OCI-LY3 (cell line): Measurements from ENCODE around the gene EMSY.

Experiments
- H2AFZ ChIP-seq: fragments of 200-600, 300-600 bp; shearing (Covaris generic); 2 replicates; pipeline ENCODE4 v1.6.0; 2014; ENCODE audit warnings: antibody characterized with exemption, low read depth, low read length
- H3K27ac ChIP-seq: fragments of 200-600, 300-600 bp; sonication (generic); 2 replicates; pipeline ENCODE4 v1.5.1; 2014; ENCODE audit warnings: mild to moderate bottlenecking, low read length, moderate library complexity, mixed read lengths
- H3K27me3 ChIP-seq: fragments of 200-600, 300-600 bp; sonication (generic); 2 replicates; pipeline ENCODE4 v1.6.1; 2014; ENCODE audit warnings: low read depth, low read length, mixed read lengths
- H3K36me3 ChIP-seq: fragments of 200-600, 300-600 bp; sonication (generic); replicated peaks from 2 replicates; pipeline ENCODE3; 2014; ENCODE audit warnings: low read depth, low read length, mixed read lengths
- H3K4me1 ChIP-seq: fragments of 300-600, 200-600 bp; sonication (generic); 2 replicates; pipeline ENCODE4 v1.6.1; 2014; ENCODE audit warnings: low read length, mixed read lengths
- H3K4me2 ChIP-seq: fragments of 200-600, 300-600 bp; sonication (generic); 2 replicates; pipeline ENCODE4 v1.6.1; 2014; ENCODE audit warnings: low read length, mixed read lengths
- H3K4me3 ChIP-seq: fragments of 300-600, 200-600 bp; sonication (generic); 2 replicates; pipeline ENCODE4 v1.5.1; 2014; ENCODE audit warnings: antibody characterized with exemption, mild to moderate bottlenecking, low read length, moderate library complexity
- H3K79me2 ChIP-seq: fragments of 300-600, 200-600 bp; shearing (Covaris generic); 2 replicates; pipeline ENCODE4 v1.6.1; 2014; ENCODE audit warnings: mild to moderate bottlenecking, low read length, mixed read lengths
- H3K9ac ChIP-seq: fragments of 300-600, 200-600 bp; shearing (Covaris generic); 2 replicates; pipeline ENCODE4 v1.6.0; 2014; ENCODE audit warnings: mild to moderate bottlenecking, low read length, moderate library complexity
- H3K9me3 ChIP-seq: fragments of 200-600, 300-600 bp; shearing (Covaris generic); 2 replicates; pipeline ENCODE4 v1.6.1; 2014; ENCODE audit warnings: low read length, mixed read lengths; ENCODE audit not compliant: insufficient read depth
- H4K20me1 ChIP-seq: fragments of 200-600, 300-600 bp; sonication (generic); 2 replicates; pipeline ENCODE4 v1.6.1; 2016; ENCODE audit warnings: low read length, mixed read lengths; ENCODE audit not compliant: insufficient read depth
- EZH2phosphoT487 ChIP-seq: fragments of 200-600 bp; shearing (Covaris generic); IDR thresholded peaks from 2 replicates; pipeline ENCODE4 v1.6.1; 2018; ENCODE audit warnings: antibody characterized with exemption, mixed run types, low read depth
- TF ChIP-seq, protein P1 (sequence below): fragments of 200-600, 300-600 bp; sonication (generic); IDR thresholded peaks from 2 replicates; pipeline ENCODE4 v1.5.1; 2014; ENCODE audit warnings: antibody characterized with exemption, low read length, low read depth

The EMSY gene

DNA sequence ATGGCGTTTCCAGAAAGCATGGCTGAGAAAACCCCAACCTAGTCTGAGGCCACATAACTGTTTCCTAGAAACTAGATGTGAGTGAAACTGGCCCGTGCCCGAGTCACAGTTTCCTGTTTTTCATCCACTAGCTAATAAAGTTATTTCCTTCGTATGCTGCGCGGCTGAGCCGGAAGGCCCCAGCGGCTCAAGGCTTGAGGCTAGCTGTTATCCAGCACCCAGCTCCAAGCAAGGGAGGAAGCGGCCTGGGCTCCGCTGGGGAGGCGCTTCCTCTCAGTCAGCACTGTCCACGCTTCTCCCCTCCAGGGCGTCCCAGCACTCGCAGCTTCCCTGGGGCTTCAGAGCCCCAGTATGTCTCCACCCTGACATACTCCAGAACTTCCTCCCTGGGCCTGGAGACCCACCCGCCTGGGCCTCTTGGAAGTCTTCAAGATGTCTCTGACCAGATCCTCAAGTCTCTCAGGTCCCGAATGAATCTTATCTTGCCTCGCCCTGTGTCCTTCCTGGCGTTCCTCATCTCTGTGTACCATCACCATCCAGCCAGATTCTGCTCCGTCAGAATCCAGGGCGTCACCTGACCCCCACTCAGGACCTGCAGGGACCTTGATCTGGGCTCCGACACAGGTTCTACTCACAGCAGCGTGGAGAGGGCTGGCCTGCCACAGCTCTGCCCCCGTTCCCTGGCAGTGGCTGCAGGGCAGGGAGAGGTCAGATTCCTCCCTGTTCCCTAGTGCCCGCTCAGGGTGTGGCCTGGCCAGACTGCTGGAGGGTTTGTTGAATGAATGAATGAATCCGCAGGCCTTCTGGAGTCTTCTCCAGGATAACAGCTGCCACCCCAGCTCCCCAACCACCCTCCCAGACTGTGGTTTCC, 143.9 kb downstream of the EMSY start:
- H3K4me1 ChIP-seq, result peaks cover 8% of the 10 kb centered on the region
- no peaks in the 10 kb centered on the region for H3K9me3 ChIP-seq
- H3K27me3 ChIP-seq, result peaks cover 7% of the 10 kb centered on the region; the same call in 1 of the 2 replicates
- no peak overlapping the region for H3K9ac ChIP-seq
- H3K27ac ChIP-seq, result no peak overlapping the region
- no peak overlapping the region for H3K4me3 ChIP-seq
- no peaks in the 10 kb centered on the region for H4K20me1 ChIP-seq
- no peaks in the 10 kb centered on the region for H3K36me3 ChIP-seq
- H2AFZ ChIP-seq, result peak overlapping the region; percentile 62; the same call in 1 of the 2 replicates
- 0 out of 2 replicates have a peak overlapping the region, but pooled peaks have one; percentile 4 for H3K4me2 ChIP-seq
- TF ChIP-seq, protein P1, sequence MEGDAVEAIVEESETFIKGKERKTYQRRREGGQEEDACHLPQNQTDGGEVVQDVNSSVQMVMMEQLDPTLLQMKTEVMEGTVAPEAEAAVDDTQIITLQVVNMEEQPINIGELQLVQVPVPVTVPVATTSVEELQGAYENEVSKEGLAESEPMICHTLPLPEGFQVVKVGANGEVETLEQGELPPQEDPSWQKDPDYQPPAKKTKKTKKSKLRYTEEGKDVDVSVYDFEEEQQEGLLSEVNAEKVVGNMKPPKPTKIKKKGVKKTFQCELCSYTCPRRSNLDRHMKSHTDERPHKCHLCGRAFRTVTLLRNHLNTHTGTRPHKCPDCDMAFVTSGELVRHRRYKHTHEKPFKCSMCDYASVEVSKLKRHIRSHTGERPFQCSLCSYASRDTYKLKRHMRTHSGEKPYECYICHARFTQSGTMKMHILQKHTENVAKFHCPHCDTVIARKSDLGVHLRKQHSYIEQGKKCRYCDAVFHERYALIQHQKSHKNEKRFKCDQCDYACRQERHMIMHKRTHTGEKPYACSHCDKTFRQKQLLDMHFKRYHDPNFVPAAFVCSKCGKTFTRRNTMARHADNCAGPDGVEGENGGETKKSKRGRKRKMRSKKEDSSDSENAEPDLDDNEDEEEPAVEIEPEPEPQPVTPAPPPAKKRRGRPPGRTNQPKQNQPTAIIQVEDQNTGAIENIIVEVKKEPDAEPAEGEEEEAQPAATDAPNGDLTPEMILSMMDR, result no peak
- no peak for TF ChIP-seq EZH2phosphoT487
- H3K79me2 ChIP-seq, result no peaks in the 10 kb centered on the region

- H4K20me1 ChIP-seq, result no peaks in the 10 kb centered on the region
- no peaks in the 10 kb centered on the region for H3K36me3 ChIP-seq
- no peaks in the 10 kb centered on the region for H3K9me3 ChIP-seq
- no peak overlapping the region for H3K9ac ChIP-seq
- H3K27me3 ChIP-seq, result peaks cover 7% of the 10 kb centered on the region; the same call in 1 of the 2 replicates
- H3K4me2 ChIP-seq, result no peak overlapping the region
- no peak overlapping the region for H2AFZ ChIP-seq
- H3K4me1 ChIP-seq, result peaks cover 9% of the 10 kb centered on the region
- no peaks in the 10 kb centered on the region for H3K79me2 ChIP-seq
- H3K4me3 ChIP-seq, result no peak overlapping the region
- no peak overlapping the region for H3K27ac ChIP-seq
- TF ChIP-seq EZH2phosphoT487, result no peak
- TF ChIP-seq, protein P1, result no peak
Observed at GRCh38 chr11:76589477-76589876, 144.7 kb downstream of the EMSY start.

GRCh38 chr11:76589964-76590950, 145.4 kb downstream of the EMSY start:
- no peak overlapping the region for H3K27ac ChIP-seq
- H3K27me3 ChIP-seq, result peaks cover 7% of the 10 kb centered on the region; the same call in 1 of the 2 replicates
- H3K4me2 ChIP-seq, result no peak overlapping the region
- TF ChIP-seq, protein P1, result no peak
- no peak for TF ChIP-seq EZH2phosphoT487
- H3K4me3 ChIP-seq, result no peak overlapping the region
- H3K4me1 ChIP-seq, result peaks cover 9% of the 10 kb centered on the region
- no peak overlapping the region for H2AFZ ChIP-seq
- H4K20me1 ChIP-seq, result no peaks in the 10 kb centered on the region
- H3K79me2 ChIP-seq, result no peaks in the 10 kb centered on the region
- H3K9ac ChIP-seq, result no peak overlapping the region
- no peaks in the 10 kb centered on the region for H3K36me3 ChIP-seq
- H3K9me3 ChIP-seq, result no peaks in the 10 kb centered on the region
